Activated T-cell treated with anti-CD3 and anti-CD28 coated beads, Interleukin-2, amount 50 U/mL, for 4 hours (primary cell): ENCODE results near the gene MTIF3. TPM values are rescaled to one million over a fixed set of nuclear protein-coding genes. Genes with fewer than 3 reads are reported as not detected.

Experiments used
- ATAC-seq, 2 donors: fragments of 200-7000 bp; cut with Tn5 transposase; one replicate each; pipeline ENCODE4 v1.10.0; 2021
- DNase-seq: peaks from one replicate; pipeline ENCODE4 v3.0.0-alpha.2; 2020
- H3K27me3 Mint-ChIP-seq: one replicate; pipeline ENCODE4 v1.8.0; 2021; ENCODE audit warnings: low read depth, mixed read lengths
- H3K36me3 Mint-ChIP-seq: one replicate; pipeline ENCODE4 v1.8.0; 2022; ENCODE audit warnings: mixed read lengths; ENCODE audit not compliant: insufficient read depth
- H3K4me1 Mint-ChIP-seq: one replicate; pipeline ENCODE4 v1.8.0; 2021; ENCODE audit warnings: low read depth, mixed read lengths
- H3K4me3 Mint-ChIP-seq: one replicate; pipeline ENCODE4 v1.8.0; 2021; ENCODE audit warnings: mild to moderate bottlenecking, moderate library complexity, mixed read lengths
- H3K9me3 Mint-ChIP-seq: one replicate; pipeline ENCODE4 v1.8.0; 2021; ENCODE audit warnings: mixed read lengths
- total RNA-seq, 3 donors: library from RNA; stranded (reverse); gene quantifications; one replicate each; pipeline ENCODE4 v1.2.1, GENCODE V29; 2021

The MTIF3 gene
- total RNA-seq, 3 donors from 2014 or later: 19.8 to 28.2 (median 21.2) TPM

GRCh38 chr13:27391471-27391870 lies 58.9 kb downstream of the MTIF3 start:
- H3K27me3 Mint-ChIP-seq: no peaks in the 10 kb centered on the region
- no peaks in the 10 kb centered on the region for H3K9me3 Mint-ChIP-seq
- DNase-seq: no peak
- no peaks in the 10 kb centered on the region for H3K4me1 Mint-ChIP-seq
- no peak overlapping the region for H3K4me3 Mint-ChIP-seq
- ATAC-seq: no peak
- no peaks in the 10 kb centered on the region for H3K36me3 Mint-ChIP-seq

GRCh38 chr13:27389891-27390290 lies 60.5 kb downstream of the MTIF3 start:
- Mint-ChIP-seq H3K36me3 (no peaks in the 10 kb centered on the region), H3K4me1 (no peaks in the 10 kb centered on the region), H3K27me3 (no peaks in the 10 kb centered on the region), H3K4me3 (no peak overlapping the region), H3K9me3 (no peaks in the 10 kb centered on the region)
- ATAC-seq (no peak), DNase-seq (no peak)

GRCh38 chr13:27388241-27388640 lies 62.1 kb downstream of the MTIF3 start:
- no peaks in the 10 kb centered on the region for H3K36me3 Mint-ChIP-seq
- no peak overlapping the region for H3K4me3 Mint-ChIP-seq
- no peaks in the 10 kb centered on the region for H3K4me1 Mint-ChIP-seq
- H3K27me3 Mint-ChIP-seq: no peaks in the 10 kb centered on the region
- ATAC-seq (no peak), DNase-seq (no peak)
- no peaks in the 10 kb centered on the region for H3K9me3 Mint-ChIP-seq

Other genes starting within 250 kb of the MTIF3 start
- 1,000 to 10,000 TPM; 1,554 to 1,640 (median 1,611) TPM for gene RPL21, start 199.0 kb downstream of the MTIF3 start, total RNA-seq
- 1 to 10 TPM; 5.2 to 7.3 (median 5.5) TPM for gene RASL11A, start 179.7 kb downstream of the MTIF3 start, total RNA-seq
- 100 to 1,000 TPM; 203 to 279 (median 246) TPM for gene GTF3A, start 25.9 kb downstream of the MTIF3 start, total RNA-seq
- gene LNX2, start 170.0 kb upstream of the MTIF3 start, total RNA-seq: 1 to 10 TPM; 2.8 to 3.4 (median 2.8) TPM
- 100 to 1,000 TPM; 129 to 146 (median 135) TPM for gene POLR1D, start 171.3 kb upstream of the MTIF3 start, total RNA-seq